AG10803 (cell line): Measurements from ENCODE around the gene LRP1B.

Experiments
- DNase-seq: peaks from one replicate; pipeline ENCODE4 v3.0.0; 2010; ENCODE audit warnings: low read depth
- H3K4me3 ChIP-seq: 2 replicates; pipeline ENCODE4 v1.5.1; 2011; ENCODE audit warnings: mild to moderate bottlenecking, low read length, control low read depth
- TF ChIP-seq, protein P1 (sequence below): conservative IDR thresholded peaks from 2 replicates; pipeline ENCODE4 v1.5.1; 2011; ENCODE audit warnings: mild to moderate bottlenecking, low read length, control low read depth, inconsistent platforms

Gene LRP1B

GRCh38 chr2:140643761-140644187 lies 1487.0 kb downstream of the LRP1B start:
- TF ChIP-seq, protein P1, sequence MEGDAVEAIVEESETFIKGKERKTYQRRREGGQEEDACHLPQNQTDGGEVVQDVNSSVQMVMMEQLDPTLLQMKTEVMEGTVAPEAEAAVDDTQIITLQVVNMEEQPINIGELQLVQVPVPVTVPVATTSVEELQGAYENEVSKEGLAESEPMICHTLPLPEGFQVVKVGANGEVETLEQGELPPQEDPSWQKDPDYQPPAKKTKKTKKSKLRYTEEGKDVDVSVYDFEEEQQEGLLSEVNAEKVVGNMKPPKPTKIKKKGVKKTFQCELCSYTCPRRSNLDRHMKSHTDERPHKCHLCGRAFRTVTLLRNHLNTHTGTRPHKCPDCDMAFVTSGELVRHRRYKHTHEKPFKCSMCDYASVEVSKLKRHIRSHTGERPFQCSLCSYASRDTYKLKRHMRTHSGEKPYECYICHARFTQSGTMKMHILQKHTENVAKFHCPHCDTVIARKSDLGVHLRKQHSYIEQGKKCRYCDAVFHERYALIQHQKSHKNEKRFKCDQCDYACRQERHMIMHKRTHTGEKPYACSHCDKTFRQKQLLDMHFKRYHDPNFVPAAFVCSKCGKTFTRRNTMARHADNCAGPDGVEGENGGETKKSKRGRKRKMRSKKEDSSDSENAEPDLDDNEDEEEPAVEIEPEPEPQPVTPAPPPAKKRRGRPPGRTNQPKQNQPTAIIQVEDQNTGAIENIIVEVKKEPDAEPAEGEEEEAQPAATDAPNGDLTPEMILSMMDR, result no peak
- H3K4me3 ChIP-seq, result no peak overlapping the region
- DNase-seq, result peak; percentile 1

- TF ChIP-seq, protein P1, result no peak
- H3K4me3 ChIP-seq, result no peak overlapping the region
- DNase-seq, result no peak
These were observed 1489.7 kb downstream of the LRP1B start for GRCh38 chr2:140641163-140641562.

GRCh38 chr2:140639628-140640027 lies 1491.2 kb downstream of the LRP1B start:
- H3K4me3 ChIP-seq, result no peak overlapping the region
- TF ChIP-seq, protein P1, result no peak
- no peak for DNase-seq

GRCh38 chr2:140630557-140630956 lies 1500.3 kb downstream of the LRP1B start:
- TF ChIP-seq, protein P1, result no peak
- DNase-seq, result no peak
- H3K4me3 ChIP-seq, result no peak overlapping the region

- TF ChIP-seq, protein P1, result no peak
- DNase-seq, result no peak
- H3K4me3 ChIP-seq, result no peak overlapping the region
These were observed 1502.9 kb downstream of the LRP1B start for GRCh38 chr2:140627885-140628284.

- no peak overlapping the region for H3K4me3 ChIP-seq
- no peak for DNase-seq
- TF ChIP-seq, protein P1, result no peak
These were observed 1503.7 kb downstream of the LRP1B start for GRCh38 chr2:140627136-140627535.

DNA sequence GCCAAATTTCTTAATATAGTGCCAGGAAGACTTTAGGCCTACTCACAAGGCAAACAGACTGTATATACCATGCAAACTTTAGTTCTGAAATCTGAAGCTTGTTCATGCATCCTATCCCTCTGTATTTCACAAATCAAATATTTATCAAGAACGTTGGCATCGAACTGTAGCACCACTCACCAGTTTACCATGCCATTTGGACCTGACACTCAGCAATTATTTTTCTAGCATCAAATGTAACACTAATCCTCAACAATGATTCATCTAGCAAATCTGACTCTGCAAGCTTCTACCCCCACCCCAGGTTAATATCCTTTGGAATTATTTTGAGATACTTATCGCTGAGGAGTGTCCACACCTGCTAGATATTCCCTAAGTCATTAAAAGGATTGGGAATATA lies 1506.6 kb downstream of the LRP1B start:
- DNase-seq, result no peak
- TF ChIP-seq, protein P1, result no peak
- H3K4me3 ChIP-seq, result no peak overlapping the region
